Measurements from ENCODE around the gene FOXI1.

DNA sequence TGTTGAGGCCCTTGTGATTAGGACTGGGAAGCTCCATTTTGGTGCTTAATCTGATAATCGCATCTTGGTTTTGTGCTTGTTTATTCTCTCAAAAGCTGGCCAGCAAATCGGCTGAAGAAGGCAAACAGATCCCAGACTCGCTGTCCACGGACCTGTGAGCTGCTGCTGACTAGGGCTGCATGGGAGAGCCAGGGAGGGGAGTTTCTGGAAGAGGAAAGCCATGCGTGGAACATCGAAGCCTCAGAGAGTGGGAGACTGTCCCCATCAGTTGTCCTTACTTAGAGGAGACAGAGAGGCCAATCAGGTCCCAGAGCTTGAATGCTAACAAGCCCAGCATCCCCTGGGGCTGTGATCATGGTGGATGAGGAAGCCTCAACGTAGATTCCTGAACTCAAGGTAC is 23.0 kb upstream of the FOXI1 start:
- TF ChIP-seq BHLHE40 (IDR thresholded peaks at IDR 0.05; ENCODE audit: borderline replicate concordance) (no peak), FOXA1 (IDR thresholded peaks at IDR 0.05) (no peak), NFRKB (IDR thresholded peaks at IDR 0.05) (no peak), SP1 (IDR thresholded peaks at IDR 0.05) (no peak), L3MBTL2 (conservative IDR thresholded peaks at IDR 0.05) (no peak), HDGF (IDR thresholded peaks at IDR 0.05; ENCODE audit: borderline replicate concordance) (no peak), FOXK2 (IDR thresholded peaks at IDR 0.05) (no peak), FOXM1 (IDR thresholded peaks at IDR 0.05; ENCODE audit: borderline replicate concordance) (no peak), TARDBP (IDR thresholded peaks at IDR 0.05) (no peak), ELF4 (IDR thresholded peaks at IDR 0.05) (no peak)
